HG02938 (cell line): ENCODE data around the gene IL3RA.
"Not testable (repeated sequence)": the region's sequence is repeated elsewhere in the genome, so short reads cannot be mapped to it uniquely, and the experiment has no call there.

Source experiments
- ATAC-seq: cut with Tn5 transposase; IDR thresholded peaks from one replicate; pipeline ENCODE4 v1.9.1; 2021; ENCODE audit warnings: mild to moderate bottlenecking, moderate library complexity; ENCODE audit not compliant: unreplicated experiment

IL3RA gene

GRCh38 chrX:1397001-1397400 lies 60.4 kb downstream of the IL3RA start:
- no peak for ATAC-seq

- ATAC-seq, result no peak
These were observed 61.1 kb downstream of the IL3RA start for GRCh38 chrX:1397441-1398270.

- no peak for ATAC-seq
These were observed 62.1 kb downstream of the IL3RA start for GRCh38 chrX:1398431-1399340.

GRCh38 chrX:1400049-1400448 lies 63.5 kb downstream of the IL3RA start:
- ATAC-seq, result no peak

- ATAC-seq, result no peak
These were observed 64.3 kb downstream of the IL3RA start for GRCh38 chrX:1400742-1401471.

- no peak for ATAC-seq
These were observed 65.2 kb downstream of the IL3RA start for GRCh38 chrX:1401611-1402430.

GRCh38 chrX:1403228-1403627 lies 66.6 kb downstream of the IL3RA start:
- no peak for ATAC-seq

- ATAC-seq, result not testable (repeated sequence)
These were observed 67.3 kb downstream of the IL3RA start for GRCh38 chrX:1403867-1404266.

GRCh38 chrX:1405769-1406168 lies 69.2 kb downstream of the IL3RA start:
- ATAC-seq, result not testable (repeated sequence)

- ATAC-seq, result no peak
These were observed 70.5 kb downstream of the IL3RA start for GRCh38 chrX:1407035-1407434.

GRCh38 chrX:1411326-1411725 lies 74.7 kb downstream of the IL3RA start:
- ATAC-seq, result no peak

- no peak for ATAC-seq
These were observed 76.1 kb downstream of the IL3RA start for GRCh38 chrX:1412551-1413161.

GRCh38 chrX:1416327-1416784 lies 79.8 kb downstream of the IL3RA start:
- ATAC-seq, result no peak

- no peak for ATAC-seq
These were observed 80.6 kb downstream of the IL3RA start for GRCh38 chrX:1416965-1417760.

GRCh38 chrX:1417921-1418771 lies 81.6 kb downstream of the IL3RA start:
- no peak for ATAC-seq

- no peak for ATAC-seq
These were observed 82.4 kb downstream of the IL3RA start for GRCh38 chrX:1418901-1419544.

- no peak for ATAC-seq
These were observed 83.2 kb downstream of the IL3RA start for GRCh38 chrX:1419545-1420355.
